Activated naive CD4-positive, alpha-beta T cell treated with anti-CD3 and anti-CD28 coated beads, Interleukin-2, amount 50 U/mL, for 24 hours (primary cell): ENCODE results near the gene TNNT2.

Experiments
- H3K27ac Mint-ChIP-seq: one replicate; pipeline ENCODE4 v1.8.0; 2021; ENCODE audit warnings: mild to moderate bottlenecking, mixed read lengths
- H3K27me3 Mint-ChIP-seq: one replicate; pipeline ENCODE4 v1.8.0; 2021; ENCODE audit warnings: mixed read lengths
- H3K36me3 Mint-ChIP-seq: one replicate; pipeline ENCODE4 v1.8.0; 2021; ENCODE audit warnings: mixed read lengths
- H3K4me1 Mint-ChIP-seq: one replicate; pipeline ENCODE4 v1.8.0; 2021; ENCODE audit warnings: mixed read lengths
- H3K4me3 Mint-ChIP-seq: one replicate; pipeline ENCODE4 v1.8.0; 2021; ENCODE audit warnings: mild to moderate bottlenecking, mixed read lengths
- H3K9me3 Mint-ChIP-seq: one replicate; pipeline ENCODE4 v1.8.0; 2021; ENCODE audit warnings: mixed read lengths

Gene TNNT2

GRCh38 chr1:201346337-201346939 is 31.0 kb downstream of the TNNT2 start:
- Mint-ChIP-seq H3K4me3 (no peak overlapping the region), H3K36me3 (no peaks in the 10 kb centered on the region), H3K27me3 (peaks cover 16% of the 10 kb centered on the region), H3K4me1 (no peaks in the 10 kb centered on the region), H3K9me3 (no peaks in the 10 kb centered on the region), H3K27ac (no peak overlapping the region)

- no peak overlapping the region for H3K27ac Mint-ChIP-seq
- no peaks in the 10 kb centered on the region for H3K9me3 Mint-ChIP-seq
- no peaks in the 10 kb centered on the region for H3K4me1 Mint-ChIP-seq
- no peaks in the 10 kb centered on the region for H3K36me3 Mint-ChIP-seq
- no peak overlapping the region for H3K4me3 Mint-ChIP-seq
- peaks cover 10% of the 10 kb centered on the region for H3K27me3 Mint-ChIP-seq
Measured at GRCh38 chr1:201345081-201345355, 32.5 kb downstream of the TNNT2 start.

- Mint-ChIP-seq H3K36me3 (no peaks in the 10 kb centered on the region), H3K27ac (no peak overlapping the region), H3K9me3 (no peaks in the 10 kb centered on the region), H3K4me3 (no peak overlapping the region), H3K4me1 (no peaks in the 10 kb centered on the region), H3K27me3 (peaks cover 8% of the 10 kb centered on the region)
Measured at GRCh38 chr1:201344206-201345080, 33.0 kb downstream of the TNNT2 start.

- Mint-ChIP-seq H3K36me3 (no peaks in the 10 kb centered on the region), H3K4me3 (no peak overlapping the region), H3K9me3 (no peaks in the 10 kb centered on the region), H3K27ac (no peak overlapping the region), H3K27me3 (peaks cover 2% of the 10 kb centered on the region), H3K4me1 (no peaks in the 10 kb centered on the region)
Measured at GRCh38 chr1:201341377-201341776, 36.1 kb downstream of the TNNT2 start.

- no peaks in the 10 kb centered on the region for H3K4me1 Mint-ChIP-seq
- no peaks in the 10 kb centered on the region for H3K27me3 Mint-ChIP-seq
- H3K27ac Mint-ChIP-seq, result no peak overlapping the region
- H3K36me3 Mint-ChIP-seq, result no peaks in the 10 kb centered on the region
- H3K9me3 Mint-ChIP-seq, result no peaks in the 10 kb centered on the region
- H3K4me3 Mint-ChIP-seq, result no peak overlapping the region
Measured at GRCh38 chr1:201336711-201337450, 40.6 kb downstream of the TNNT2 start.

GRCh38 chr1:201335901-201336300 is 41.6 kb downstream of the TNNT2 start:
- H3K36me3 Mint-ChIP-seq, result no peaks in the 10 kb centered on the region
- H3K27ac Mint-ChIP-seq, result no peak overlapping the region
- no peaks in the 10 kb centered on the region for H3K9me3 Mint-ChIP-seq
- no peaks in the 10 kb centered on the region for H3K27me3 Mint-ChIP-seq
- no peaks in the 10 kb centered on the region for H3K4me1 Mint-ChIP-seq
- no peak overlapping the region for H3K4me3 Mint-ChIP-seq

- Mint-ChIP-seq H3K27me3 (no peaks in the 10 kb centered on the region), H3K36me3 (no peaks in the 10 kb centered on the region), H3K4me3 (no peak overlapping the region), H3K27ac (no peak overlapping the region), H3K9me3 (no peaks in the 10 kb centered on the region), H3K4me1 (no peaks in the 10 kb centered on the region)
Measured at GRCh38 chr1:201335174-201335870, 42.2 kb downstream of the TNNT2 start.

- H3K4me1 Mint-ChIP-seq, result no peaks in the 10 kb centered on the region
- H3K27ac Mint-ChIP-seq, result no peak overlapping the region
- no peak overlapping the region for H3K4me3 Mint-ChIP-seq
- H3K27me3 Mint-ChIP-seq, result no peaks in the 10 kb centered on the region
- no peaks in the 10 kb centered on the region for H3K9me3 Mint-ChIP-seq
- no peaks in the 10 kb centered on the region for H3K36me3 Mint-ChIP-seq
Measured at GRCh38 chr1:201334325-201335173, 42.9 kb downstream of the TNNT2 start.

GRCh38 chr1:201332616-201333335 is 44.7 kb downstream of the TNNT2 start:
- Mint-ChIP-seq H3K36me3 (no peaks in the 10 kb centered on the region), H3K9me3 (no peaks in the 10 kb centered on the region), H3K4me3 (no peak overlapping the region), H3K4me1 (no peaks in the 10 kb centered on the region), H3K27ac (no peak overlapping the region), H3K27me3 (no peaks in the 10 kb centered on the region)

- Mint-ChIP-seq H3K27ac (no peak overlapping the region), H3K4me3 (no peak overlapping the region), H3K9me3 (no peaks in the 10 kb centered on the region), H3K4me1 (no peaks in the 10 kb centered on the region), H3K27me3 (no peaks in the 10 kb centered on the region), H3K36me3 (no peaks in the 10 kb centered on the region)
Measured at GRCh38 chr1:201332021-201332420, 45.5 kb downstream of the TNNT2 start.

- H3K27me3 Mint-ChIP-seq, result no peaks in the 10 kb centered on the region
- H3K27ac Mint-ChIP-seq, result no peak overlapping the region
- no peak overlapping the region for H3K4me3 Mint-ChIP-seq
Measured at GRCh38 chr1:201331166-201331565, 46.3 kb downstream of the TNNT2 start.

GRCh38 chr1:201330541-201330940 is 46.9 kb downstream of the TNNT2 start:
- H3K4me1 Mint-ChIP-seq, result no peaks in the 10 kb centered on the region
- no peak overlapping the region for H3K27ac Mint-ChIP-seq

More at GRCh38 chr1:201331166-201331565, 46.3 kb downstream of the TNNT2 start:
- no peaks in the 10 kb centered on the region for H3K36me3 Mint-ChIP-seq
- H3K9me3 Mint-ChIP-seq, result no peaks in the 10 kb centered on the region
- H3K4me1 Mint-ChIP-seq, result no peaks in the 10 kb centered on the region

GRCh38 chr1:201329801-201330200 is 47.7 kb downstream of the TNNT2 start:
- Mint-ChIP-seq H3K27ac (no peak overlapping the region), H3K36me3 (no peaks in the 10 kb centered on the region), H3K9me3 (no peaks in the 10 kb centered on the region), H3K4me1 (no peaks in the 10 kb centered on the region), H3K4me3 (no peak overlapping the region), H3K27me3 (no peaks in the 10 kb centered on the region)

More at GRCh38 chr1:201330541-201330940, 46.9 kb downstream of the TNNT2 start:
- Mint-ChIP-seq H3K4me3 (no peak overlapping the region), H3K36me3 (no peaks in the 10 kb centered on the region), H3K27me3 (no peaks in the 10 kb centered on the region), H3K9me3 (no peaks in the 10 kb centered on the region)

- H3K36me3 Mint-ChIP-seq, result no peaks in the 10 kb centered on the region
- no peaks in the 10 kb centered on the region for H3K4me1 Mint-ChIP-seq
- H3K27ac Mint-ChIP-seq, result no peak overlapping the region
- no peak overlapping the region for H3K4me3 Mint-ChIP-seq
- no peaks in the 10 kb centered on the region for H3K27me3 Mint-ChIP-seq
- H3K9me3 Mint-ChIP-seq, result no peaks in the 10 kb centered on the region
Measured at GRCh38 chr1:201329286-201329685, 48.2 kb downstream of the TNNT2 start.
